ENCODE data around the gene CTSE. TPM values are rescaled to one million over a fixed set of nuclear protein-coding genes. Genes with fewer than 3 reads are reported as not detected.
A peak's percentile ranks its signal among the peaks of the same experiment; 100 is the strongest.

Gene CTSE
- total RNA-seq, 2 donors from 2014 or later = 0.15 to 0.42 TPM

DNA sequence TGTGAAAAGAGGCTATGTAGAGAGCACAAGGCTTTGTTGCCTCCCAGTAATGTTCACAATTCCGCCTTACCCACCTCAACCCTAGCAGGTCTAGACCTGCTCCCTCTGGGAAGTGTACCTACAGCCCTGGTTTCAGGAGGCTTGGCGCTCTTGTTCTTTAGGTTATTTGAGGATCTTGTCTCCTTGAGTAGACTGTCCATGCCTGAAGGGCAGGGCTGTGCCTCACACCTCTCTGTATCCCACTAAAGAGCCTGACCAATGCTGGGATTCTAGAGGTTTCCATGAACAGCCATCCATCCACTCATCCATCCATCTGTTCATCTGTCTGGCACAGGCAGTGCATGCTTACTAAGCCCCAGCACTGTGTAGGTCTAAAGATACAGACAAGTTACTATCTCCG lies 21.5 kb downstream of the CTSE start:
- Mint-ChIP-seq H3K27me3 (ENCODE audit: insufficient read depth) (peaks cover 9% of the 10 kb centered on the region), H3K4me3 (no peak overlapping the region), H3K9me3 (no peaks in the 10 kb centered on the region), H3K27ac (no peak overlapping the region), H3K36me3 (ENCODE audit: low read depth) (no peaks in the 10 kb centered on the region), H3K4me1 (peaks cover 4% of the 10 kb centered on the region)
- Histone ChIP-seq H3K27ac (ENCODE audit: low read depth, low read length) (no peak overlapping the region), H3K36me3 (ENCODE audit: control insufficient read depth, insufficient read depth, low read length) (no peaks in the 10 kb centered on the region), H3K27me3 (ENCODE audit: control insufficient read depth, insufficient read depth, low read length, poor library complexity, severe bottlenecking) (no peaks in the 10 kb centered on the region), H3K4me1 (ENCODE audit: control insufficient read depth, insufficient read depth, low read length) (no peaks in the 10 kb centered on the region), H3K9me3 (ENCODE audit: control insufficient read depth, low read length) (no peaks in the 10 kb centered on the region), H3K4me3 (ENCODE audit: low read length) (no peak overlapping the region), H3K9ac (ENCODE audit: extremely low read depth, low read length, poor library complexity, severe bottlenecking) (no peak overlapping the region)
- TF ChIP-seq, protein P1, sequence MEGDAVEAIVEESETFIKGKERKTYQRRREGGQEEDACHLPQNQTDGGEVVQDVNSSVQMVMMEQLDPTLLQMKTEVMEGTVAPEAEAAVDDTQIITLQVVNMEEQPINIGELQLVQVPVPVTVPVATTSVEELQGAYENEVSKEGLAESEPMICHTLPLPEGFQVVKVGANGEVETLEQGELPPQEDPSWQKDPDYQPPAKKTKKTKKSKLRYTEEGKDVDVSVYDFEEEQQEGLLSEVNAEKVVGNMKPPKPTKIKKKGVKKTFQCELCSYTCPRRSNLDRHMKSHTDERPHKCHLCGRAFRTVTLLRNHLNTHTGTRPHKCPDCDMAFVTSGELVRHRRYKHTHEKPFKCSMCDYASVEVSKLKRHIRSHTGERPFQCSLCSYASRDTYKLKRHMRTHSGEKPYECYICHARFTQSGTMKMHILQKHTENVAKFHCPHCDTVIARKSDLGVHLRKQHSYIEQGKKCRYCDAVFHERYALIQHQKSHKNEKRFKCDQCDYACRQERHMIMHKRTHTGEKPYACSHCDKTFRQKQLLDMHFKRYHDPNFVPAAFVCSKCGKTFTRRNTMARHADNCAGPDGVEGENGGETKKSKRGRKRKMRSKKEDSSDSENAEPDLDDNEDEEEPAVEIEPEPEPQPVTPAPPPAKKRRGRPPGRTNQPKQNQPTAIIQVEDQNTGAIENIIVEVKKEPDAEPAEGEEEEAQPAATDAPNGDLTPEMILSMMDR (conservative IDR thresholded peaks at IDR 0.05) = no peak
- DNase-seq = peak; percentile 43
- 100% methylated on average over 3 of the region's 3 CpGs; no CpG with 5 or more reads in 1 of the 2 experiments for WGBS, 2 experiments (ENCODE audit: insufficient coverage in 1 of 2, insufficient read length in 1 of 2)

DNA sequence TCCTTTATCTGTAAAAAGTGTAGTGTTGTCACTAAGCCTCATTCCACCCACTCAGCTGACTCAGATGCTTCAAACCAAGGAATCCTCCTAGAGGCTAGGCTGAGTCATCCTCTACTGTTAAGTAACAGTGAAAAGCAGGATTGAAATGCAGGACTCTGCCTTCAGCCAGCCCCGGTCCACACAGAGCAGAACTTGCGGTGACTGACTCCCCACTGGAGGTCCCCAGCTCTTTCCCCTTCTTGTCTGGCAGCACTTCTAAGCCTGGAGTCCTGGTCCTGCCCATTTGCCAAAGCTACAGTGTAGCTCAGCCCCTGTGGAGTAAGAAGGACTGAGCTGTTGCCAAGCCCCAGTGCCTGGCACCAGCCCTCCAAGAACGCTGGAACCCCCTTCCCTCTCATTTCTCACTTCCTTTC lies 22.2 kb downstream of the CTSE start:
- 20 to 52% methylated on average over 1 to 3 of the region's 3 CpGs for WGBS, 2 experiments (ENCODE audit: insufficient coverage in 1 of 2, insufficient read length in 1 of 2)
- H3K27me3 Mint-ChIP-seq (ENCODE audit: insufficient read depth) = peaks cover 14% of the 10 kb centered on the region
- no peak overlapping the region for H3K4me3 ChIP-seq (ENCODE audit: low read length)
- DNase-seq = peak; percentile 71
- H3K4me1 Mint-ChIP-seq = peaks cover 4% of the 10 kb centered on the region
- H3K36me3 Mint-ChIP-seq (ENCODE audit: low read depth) = no peaks in the 10 kb centered on the region
- no peaks in the 10 kb centered on the region for H3K36me3 ChIP-seq (ENCODE audit: control insufficient read depth, insufficient read depth, low read length)
- H3K27ac Mint-ChIP-seq = no peak overlapping the region
- H3K9me3 Mint-ChIP-seq = no peaks in the 10 kb centered on the region
- TF ChIP-seq, protein P1 (conservative IDR thresholded peaks at IDR 0.05) = no peak
- H3K9me3 ChIP-seq (ENCODE audit: control insufficient read depth, low read length) = no peaks in the 10 kb centered on the region
- no peaks in the 10 kb centered on the region for H3K4me1 ChIP-seq (ENCODE audit: control insufficient read depth, insufficient read depth, low read length)
- H3K4me3 Mint-ChIP-seq = no peak overlapping the region
- no peak overlapping the region for H3K27ac ChIP-seq (ENCODE audit: low read depth, low read length)
- H3K9ac ChIP-seq (ENCODE audit: extremely low read depth, low read length, poor library complexity, severe bottlenecking) = no peak overlapping the region
- H3K27me3 ChIP-seq (ENCODE audit: control insufficient read depth, insufficient read depth, low read length, poor library complexity, severe bottlenecking) = no peaks in the 10 kb centered on the region

DNA sequence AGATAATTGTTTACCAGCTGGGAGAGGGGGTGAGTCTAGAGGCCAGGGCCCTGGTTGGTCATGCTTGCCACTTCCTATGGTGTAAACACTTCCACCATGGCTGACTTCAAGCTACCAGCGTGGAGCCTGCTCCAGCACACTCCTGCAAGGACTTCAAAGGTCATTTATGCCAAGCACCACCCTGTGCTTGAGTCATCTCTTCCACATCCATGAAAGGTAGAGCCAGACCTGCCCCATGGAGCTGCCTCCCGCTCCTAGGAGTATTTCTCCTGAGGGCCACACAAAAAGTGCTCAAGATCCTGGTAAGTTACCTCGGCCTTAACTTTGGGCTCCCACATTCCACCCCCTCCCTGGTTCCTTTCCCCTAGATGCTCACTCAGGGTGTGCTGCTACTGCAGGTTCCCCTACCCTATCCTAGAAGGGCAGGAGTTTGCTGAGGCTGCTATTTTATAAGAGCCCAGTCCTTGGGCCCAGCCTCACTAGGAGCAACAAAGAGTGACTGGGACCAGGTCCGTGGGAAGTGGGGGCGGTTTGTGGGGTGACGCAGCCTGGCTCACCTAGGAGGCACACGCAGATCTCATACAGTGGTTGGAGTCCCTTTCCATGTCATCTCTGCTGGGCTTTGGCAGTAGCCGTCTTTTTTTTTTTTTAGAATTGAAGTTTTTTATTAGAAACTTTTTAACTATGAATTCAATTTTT lies 22.9 kb downstream of the CTSE start:
- H3K36me3 Mint-ChIP-seq (ENCODE audit: low read depth) = no peaks in the 10 kb centered on the region
- TF ChIP-seq, protein P1 (conservative IDR thresholded peaks at IDR 0.05) = no peak
- Histone ChIP-seq H3K4me3 (ENCODE audit: low read length) (no peak overlapping the region), H3K9me3 (ENCODE audit: control insufficient read depth, low read length) (no peaks in the 10 kb centered on the region), H3K4me1 (ENCODE audit: control insufficient read depth, insufficient read depth, low read length) (no peaks in the 10 kb centered on the region), H3K36me3 (ENCODE audit: control insufficient read depth, insufficient read depth, low read length) (no peaks in the 10 kb centered on the region), H3K9ac (ENCODE audit: extremely low read depth, low read length, poor library complexity, severe bottlenecking) (no peak overlapping the region), H3K27ac (ENCODE audit: low read depth, low read length) (no peak overlapping the region), H3K27me3 (ENCODE audit: control insufficient read depth, insufficient read depth, low read length, poor library complexity, severe bottlenecking) (no peaks in the 10 kb centered on the region)
- 89 to 93% methylated on average over 6 to 7 of the region's 8 CpGs for WGBS, 2 experiments (ENCODE audit: insufficient coverage in 1 of 2, insufficient read length in 1 of 2)
- peaks cover 4% of the 10 kb centered on the region for H3K4me1 Mint-ChIP-seq
- no peaks in the 10 kb centered on the region for H3K9me3 Mint-ChIP-seq
- H3K27ac Mint-ChIP-seq = no peak overlapping the region
- H3K27me3 Mint-ChIP-seq (ENCODE audit: insufficient read depth) = peaks cover 14% of the 10 kb centered on the region
- no peak overlapping the region for H3K4me3 Mint-ChIP-seq
- DNase-seq = peak; percentile 43
